Measurements from ENCODE around the gene SPOCK1.

SPOCK1 gene

DNA sequence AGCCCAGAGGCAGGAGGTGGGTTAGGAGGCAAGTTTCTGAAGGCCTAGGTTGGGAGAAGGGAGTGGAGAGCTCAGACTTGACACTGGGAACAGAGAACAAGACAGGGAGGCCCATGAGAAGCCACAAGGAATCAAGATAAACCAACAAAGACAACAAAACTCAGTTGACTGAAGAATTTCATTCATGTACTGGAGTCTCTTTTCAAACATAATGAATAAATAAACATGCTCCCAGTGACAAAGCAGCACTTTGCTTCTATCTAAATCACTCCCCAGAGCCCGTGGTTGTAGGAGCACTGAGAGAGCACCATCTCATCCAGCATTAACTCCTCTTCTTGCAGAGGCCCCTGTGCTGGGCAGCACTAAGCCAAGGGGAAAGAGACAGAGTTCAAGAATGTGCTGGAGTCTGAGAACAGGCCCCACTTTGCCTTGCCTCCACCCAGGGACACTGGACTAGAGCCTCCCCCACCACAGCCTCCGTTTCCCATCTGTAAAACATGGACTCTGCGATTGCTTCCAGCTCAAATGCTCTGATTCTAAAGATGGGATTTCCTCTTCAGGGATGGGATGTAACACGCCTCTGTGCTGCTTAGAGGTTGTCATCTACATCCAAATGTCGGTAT lies 282.0 kb downstream of the SPOCK1 start:
- FAIRE-seq: no peak

DNA sequence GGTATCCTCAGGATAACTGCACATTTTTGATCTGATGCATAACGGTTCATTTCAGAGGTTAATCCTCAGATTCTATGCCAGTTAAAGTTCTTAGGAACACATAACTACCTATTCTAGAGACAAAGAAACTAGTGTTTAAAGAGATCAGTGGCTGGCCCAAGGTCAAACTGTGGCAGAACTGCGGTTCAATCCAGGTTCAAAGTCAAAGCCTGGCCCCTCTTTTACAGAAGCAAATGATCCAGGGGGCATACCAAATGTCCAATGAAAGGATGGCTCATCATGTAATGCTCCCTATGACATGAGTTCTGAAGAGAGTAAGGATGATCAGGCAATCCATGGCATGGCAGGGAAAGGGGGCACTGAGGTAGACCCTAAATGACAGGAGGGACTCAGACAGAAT lies 283.3 kb downstream of the SPOCK1 start:
- FAIRE-seq: no peak

DNA sequence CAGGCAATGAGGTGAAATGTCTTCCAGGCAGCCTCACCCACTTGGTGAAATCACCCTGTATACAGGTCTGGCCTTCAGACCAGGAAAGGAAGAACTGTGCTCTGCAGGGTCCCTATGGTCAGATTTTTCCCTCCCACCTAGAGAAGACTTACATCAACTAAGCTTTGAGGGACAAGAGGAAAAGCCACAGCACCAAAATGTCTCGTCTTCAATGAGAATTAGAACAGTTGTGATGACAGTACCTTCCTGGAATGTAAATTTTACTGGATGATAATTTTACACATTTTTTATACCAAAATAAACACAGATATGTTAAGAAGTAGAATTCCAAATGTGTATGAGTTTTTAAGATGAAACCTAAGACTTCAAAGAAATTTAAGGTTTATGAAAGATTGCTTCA lies 283.9 kb downstream of the SPOCK1 start:
- no peak for FAIRE-seq

GRCh38 chr5:137214446-137215189 lies 284.5 kb downstream of the SPOCK1 start:
- no peak for FAIRE-seq

DNA sequence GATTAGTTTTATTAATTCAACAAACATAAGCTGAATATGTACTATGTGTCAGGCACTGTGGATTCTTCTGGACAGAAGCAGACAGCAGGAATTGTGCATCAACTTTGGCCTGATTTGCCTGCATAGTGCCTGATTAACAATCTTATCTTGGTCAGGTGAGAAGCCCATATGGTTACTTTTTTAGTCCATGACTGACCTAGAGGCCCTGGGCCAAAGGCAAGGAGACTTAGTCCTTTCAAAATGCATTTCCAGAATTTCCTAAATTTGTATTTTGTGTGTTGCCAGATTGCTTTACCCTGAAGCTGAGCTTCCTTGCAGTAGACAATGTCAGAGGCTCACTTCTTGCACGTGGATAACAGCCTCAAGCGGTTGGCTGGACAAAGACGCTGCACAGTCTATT lies 286.7 kb downstream of the SPOCK1 start:
- FAIRE-seq: no peak

DNA sequence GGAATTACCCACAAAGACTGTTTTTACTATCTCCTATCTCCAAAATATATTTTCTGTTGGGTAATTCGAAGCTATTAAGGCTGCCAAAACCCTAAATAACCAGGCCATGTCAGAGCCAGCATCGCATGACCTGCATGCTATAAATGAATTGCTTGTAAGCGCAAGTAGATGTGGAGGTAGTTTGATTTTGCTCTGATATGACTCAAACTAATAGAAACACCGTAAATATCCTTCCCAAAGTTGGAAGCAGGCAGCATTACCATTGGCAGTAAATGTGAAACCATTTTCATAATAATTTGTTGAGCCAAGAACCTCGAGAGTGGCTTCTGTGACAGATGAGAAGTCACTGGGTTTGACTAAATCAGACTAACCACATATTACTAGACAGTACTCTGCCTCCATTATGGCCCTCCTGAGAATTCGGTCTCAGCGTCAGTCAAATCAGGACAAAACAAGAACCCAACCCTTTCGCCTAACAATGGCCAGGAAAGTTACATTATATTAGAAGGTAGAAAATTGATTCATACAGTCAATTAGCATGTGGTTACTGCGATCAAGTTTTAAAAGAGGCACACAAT lies 289.8 kb downstream of the SPOCK1 start:
- no peak for FAIRE-seq

DNA sequence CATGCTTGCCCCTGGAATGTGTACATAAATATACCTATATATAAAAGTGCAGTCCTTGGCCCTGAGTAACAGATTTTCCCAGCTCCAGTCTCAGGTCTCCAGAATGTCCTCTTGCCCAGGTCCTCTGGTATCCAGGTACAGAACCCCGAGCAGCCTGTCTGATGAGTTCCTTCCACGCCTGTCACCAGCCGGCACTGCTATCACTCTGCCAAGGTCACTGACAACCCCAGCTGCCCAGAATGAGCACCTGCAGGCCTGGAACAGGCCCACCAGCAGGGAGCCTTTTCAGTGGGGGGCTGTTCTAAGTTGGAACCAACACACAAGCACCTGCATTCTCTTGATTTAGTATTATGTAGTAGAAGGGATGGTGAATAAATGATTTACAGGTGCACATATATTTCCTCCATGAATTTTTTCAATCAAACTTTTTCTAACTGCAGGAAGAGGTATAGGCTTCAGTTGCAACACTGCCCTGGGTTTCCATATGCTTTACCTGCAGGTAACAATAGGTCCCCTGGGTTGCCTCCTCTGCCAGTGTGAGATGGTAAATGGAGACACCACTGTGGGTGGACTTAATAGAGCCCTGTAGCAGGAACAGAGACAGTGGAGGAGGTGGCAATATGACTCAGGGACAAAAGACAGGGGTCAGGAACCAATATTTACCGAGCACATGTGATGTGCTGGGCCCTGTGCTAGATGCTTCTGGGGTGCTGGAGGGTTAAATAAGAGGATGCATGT lies 291.9 kb downstream of the SPOCK1 start:
- FAIRE-seq: no peak

DNA sequence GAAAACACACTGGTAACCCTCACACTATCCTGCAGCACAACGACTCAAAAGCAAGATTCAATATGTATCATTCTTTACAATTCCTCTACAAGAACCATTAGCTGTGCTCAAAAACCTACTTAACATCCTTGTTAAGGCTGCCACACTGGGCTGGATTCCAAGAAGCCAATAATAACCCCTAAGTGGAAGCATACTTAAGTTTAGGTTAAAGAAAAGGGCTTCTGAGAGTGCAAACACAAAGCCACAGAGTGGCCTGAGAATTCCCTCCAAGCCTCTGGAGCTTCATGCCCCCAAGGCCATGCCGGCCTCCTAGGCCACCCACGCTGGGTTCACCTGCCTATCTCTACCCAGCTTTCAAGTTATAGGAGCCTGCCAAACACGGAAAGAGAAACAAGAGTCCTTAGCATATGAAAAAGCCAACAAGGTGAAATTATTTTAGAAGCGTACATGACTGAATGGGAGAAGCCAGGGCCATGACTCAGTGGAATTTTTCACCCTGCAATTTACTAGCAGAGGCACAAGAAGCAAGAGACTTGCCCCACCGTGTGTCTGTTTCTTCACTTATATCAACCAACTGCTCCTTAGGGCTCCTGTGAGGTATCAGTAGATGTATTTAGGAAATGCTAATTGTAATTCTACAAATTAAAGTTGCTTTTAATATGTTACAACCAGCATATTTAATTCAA lies 293.0 kb downstream of the SPOCK1 start:
- no peak for FAIRE-seq

DNA sequence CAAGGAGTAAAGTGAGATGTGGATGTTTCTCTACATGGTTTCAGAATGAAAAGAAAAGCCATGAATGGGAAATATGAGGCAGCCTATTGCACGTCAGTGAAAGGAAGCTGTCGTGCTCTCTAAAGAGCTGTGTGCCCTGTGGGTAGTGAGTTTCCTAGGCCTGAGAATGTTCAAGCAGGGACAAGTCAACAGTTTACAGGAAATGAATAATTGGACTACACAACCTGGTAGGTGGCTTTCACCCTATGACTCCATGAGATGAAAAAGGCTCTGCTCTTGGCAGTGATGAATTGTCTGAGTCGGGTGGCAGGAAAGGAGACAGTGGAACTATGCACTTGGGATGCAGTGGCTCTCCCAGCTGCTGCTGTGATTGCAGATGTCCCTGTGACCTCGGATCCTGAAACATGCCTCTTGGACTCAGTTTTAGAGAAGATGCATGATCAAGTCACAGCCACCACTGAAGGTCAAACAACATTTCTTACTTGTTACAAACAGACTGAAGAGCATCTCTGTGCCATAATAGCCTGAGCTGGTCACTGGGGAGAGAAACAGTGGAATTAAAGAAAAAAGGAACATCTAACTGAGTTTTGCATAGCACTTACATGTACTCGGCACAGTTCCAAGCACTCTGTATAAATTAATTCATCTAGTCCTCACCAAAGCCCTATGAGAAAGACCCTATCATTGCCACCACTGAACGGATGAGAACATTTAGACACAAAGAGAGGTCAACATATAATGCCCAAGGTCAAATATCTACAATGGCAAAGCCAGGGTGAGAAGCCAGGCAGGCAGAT lies 293.7 kb downstream of the SPOCK1 start:
- no peak for FAIRE-seq

- no peak for FAIRE-seq
Observed at GRCh38 chr5:137203011-137203632, 296.0 kb downstream of the SPOCK1 start.

- no peak for FAIRE-seq
Observed at GRCh38 chr5:137201876-137202275, 297.2 kb downstream of the SPOCK1 start.

- FAIRE-seq: no peak
Observed at GRCh38 chr5:137200906-137201700, 298.0 kb downstream of the SPOCK1 start.

- FAIRE-seq: no peak
Observed at GRCh38 chr5:137199966-137200365, 299.2 kb downstream of the SPOCK1 start.

DNA sequence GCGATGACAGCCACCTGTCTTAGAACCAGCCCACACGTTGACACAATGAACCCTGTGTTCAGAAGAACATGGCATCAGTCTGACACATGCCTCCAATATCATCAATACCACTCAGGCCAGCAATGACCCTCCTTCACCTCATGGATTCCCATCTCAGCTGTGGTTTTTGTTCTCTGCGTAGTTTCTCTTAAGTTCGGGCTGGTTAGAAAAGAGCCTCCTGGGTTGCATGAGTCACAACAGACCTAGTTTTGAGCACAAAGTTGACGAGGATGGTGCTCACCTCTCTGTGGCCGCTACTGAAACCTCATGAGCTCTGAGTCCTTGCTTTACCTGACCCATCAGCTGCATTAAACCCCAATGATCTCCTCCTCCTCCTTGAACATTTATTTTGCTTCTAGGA lies 299.9 kb downstream of the SPOCK1 start:
- no peak for FAIRE-seq

GRCh38 chr5:137195483-137195882 lies 303.6 kb downstream of the SPOCK1 start:
- FAIRE-seq: no peak

GRCh38 chr5:137194300-137194699 lies 304.8 kb downstream of the SPOCK1 start:
- no peak for FAIRE-seq

GRCh38 chr5:137192293-137192743 lies 306.8 kb downstream of the SPOCK1 start:
- FAIRE-seq: no peak

- no peak for FAIRE-seq
Observed at GRCh38 chr5:137191179-137191578, 307.9 kb downstream of the SPOCK1 start.

DNA sequence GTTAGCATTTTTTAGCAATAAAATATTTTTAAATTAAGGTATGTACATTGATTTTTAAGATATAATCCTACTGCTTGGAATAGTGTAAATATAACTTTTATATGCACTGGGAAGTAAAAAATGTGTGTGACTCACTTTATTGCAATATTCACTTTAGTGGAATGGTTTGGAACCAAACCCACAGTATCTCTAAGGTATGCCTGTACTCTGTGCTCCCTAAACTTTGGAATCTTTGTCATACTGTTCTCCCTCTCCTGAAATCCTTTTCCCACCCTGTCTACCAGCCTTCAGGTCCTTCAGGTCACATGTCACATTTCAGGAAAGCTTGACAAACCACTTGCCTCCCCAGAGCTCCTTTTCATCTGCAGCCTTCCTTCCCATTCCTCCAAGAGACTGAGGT lies 308.7 kb downstream of the SPOCK1 start:
- no peak for FAIRE-seq

DNA sequence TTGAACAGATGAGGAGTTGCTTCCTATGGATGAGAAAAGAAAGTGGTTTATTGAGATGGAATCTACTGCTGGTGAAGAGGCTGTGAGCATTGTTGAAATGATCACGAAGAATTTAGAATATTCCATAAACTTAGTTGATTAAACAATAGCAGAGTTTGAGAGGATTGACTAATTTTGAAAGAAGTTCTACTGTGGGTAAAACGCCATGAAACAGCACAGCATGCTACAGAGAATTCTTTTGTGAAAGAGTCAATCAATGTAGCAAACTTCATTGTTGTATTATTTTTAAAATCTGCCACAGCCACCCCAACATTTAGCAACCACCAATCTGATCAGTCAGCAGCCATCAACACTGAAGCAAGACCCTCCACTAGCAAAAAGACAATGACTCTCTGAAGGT lies 309.1 kb downstream of the SPOCK1 start:
- FAIRE-seq: no peak

DNA sequence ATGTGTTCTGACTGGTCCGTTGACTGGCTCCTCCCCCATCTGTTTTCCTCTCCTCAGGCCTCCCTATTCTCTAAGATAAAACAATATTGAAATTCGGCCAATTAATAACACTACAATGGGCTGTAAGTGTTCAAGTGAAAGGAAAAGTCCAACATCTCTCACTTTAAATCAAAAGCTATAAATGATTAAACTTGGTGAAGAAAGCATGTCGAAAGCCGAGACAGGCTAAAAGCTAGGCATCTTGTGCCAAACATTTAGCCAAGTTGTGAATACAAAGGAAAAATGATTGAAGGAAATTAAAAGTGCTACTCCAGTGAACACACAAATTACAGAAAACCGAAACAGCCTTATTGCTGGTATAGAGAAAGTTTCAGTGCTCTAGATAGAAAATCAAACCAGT lies 310.6 kb downstream of the SPOCK1 start:
- no peak for FAIRE-seq

Measured in colon (tissue), 2 donors.